Activated CD4-positive, alpha-beta T cell treated with anti-CD3 and anti-CD28 coated beads, Interleukin-2, amount 10 ng/mL, durations not matched to agents 7 days and 5 days (primary cell): ENCODE measurements around the gene NEK5. TPM values are rescaled to one million over a fixed set of nuclear protein-coding genes. Genes with fewer than 3 reads are reported as not detected.

ENCODE experiments used
- CTCF ChIA-PET: fragments of 350-600 bp; sonication (Branson Sonifier 250); formaldehyde crosslinking; loops from one replicate; lab custom pipeline; 2021; ENCODE audit warnings: antibody characterized with exemption; lab: Charles Lee
- POLR2A ChIA-PET: fragments of 350-600 bp; sonication (Branson Sonifier 250); formaldehyde crosslinking; loops from one replicate; lab custom pipeline; 2021; ENCODE audit warnings: antibody characterized with exemption; lab: Charles Lee
- DNase-seq: peaks from one replicate; pipeline ENCODE4 v3.0.0-alpha.2; 2020
- H3K27ac Mint-ChIP-seq: one replicate; pipeline ENCODE4 v1.8.0; 2021; ENCODE audit warnings: mild to moderate bottlenecking, moderate library complexity, mixed read lengths
- H3K27me3 Mint-ChIP-seq: one replicate; pipeline ENCODE4 v1.8.0; 2021; ENCODE audit warnings: mixed read lengths
- H3K36me3 Mint-ChIP-seq: one replicate; pipeline ENCODE4 v1.8.0; 2021; ENCODE audit warnings: low read depth, mixed read lengths
- H3K4me1 Mint-ChIP-seq: one replicate; pipeline ENCODE4 v1.8.0; 2021; ENCODE audit warnings: mixed read lengths
- H3K4me3 Mint-ChIP-seq: one replicate; pipeline ENCODE4 v1.8.0; 2021; ENCODE audit warnings: mild to moderate bottlenecking, moderate library complexity, mixed read lengths
- H3K9me3 Mint-ChIP-seq: one replicate; pipeline ENCODE4 v1.8.0; 2021; ENCODE audit warnings: mixed read lengths
- total RNA-seq, 2 experiments: library from RNA; stranded (reverse); gene quantifications; one replicate each; pipeline ENCODE4 v1.2.3, GENCODE V29; 2021

The NEK5 gene
- total RNA-seq, 2 experiments from 2014 or later = not detected

GRCh38 chr13:52162279-52163101 lies 33.6 kb upstream of the NEK5 start:
- no peak for DNase-seq
- POLR2A ChIA-PET = no interaction called here
- Mint-ChIP-seq H3K27ac (no peak overlapping the region), H3K9me3 (no peaks in the 10 kb centered on the region), H3K36me3 (peaks cover 10% of the 10 kb centered on the region), H3K27me3 (no peaks in the 10 kb centered on the region), H3K4me1 (peaks cover 43% of the 10 kb centered on the region), H3K4me3 (no peak overlapping the region)
- CTCF ChIA-PET = interaction anchor here (0.6 to 4.0 kb wide), 2 partner anchors 11 to 51 kb away, joined by 5 to 14 read pairs; no protein-coding TSS in a partner anchor

- no peaks in the 10 kb centered on the region for H3K9me3 Mint-ChIP-seq
- H3K36me3 Mint-ChIP-seq = peaks cover 4% of the 10 kb centered on the region
- DNase-seq = no peak
- H3K4me1 Mint-ChIP-seq = peaks cover 52% of the 10 kb centered on the region
- no peaks in the 10 kb centered on the region for H3K27me3 Mint-ChIP-seq
- no peak overlapping the region for H3K4me3 Mint-ChIP-seq
- ChIA-PET CTCF (interaction anchor here (1.5 to 4.0 kb wide), 2 partner anchors 9 to 13 kb away, joined by 5 to 14 read pairs; no protein-coding TSS in a partner anchor), POLR2A (no interaction called here)
- H3K27ac Mint-ChIP-seq = no peak overlapping the region
These were observed 32.3 kb upstream of the NEK5 start for GRCh38 chr13:52161181-52161646.

GRCh38 chr13:52160506-52160905 lies 31.6 kb upstream of the NEK5 start:
- ChIA-PET CTCF (interaction anchor here (0.8 to 4.0 kb wide), 4 partner anchors 10 to 30 kb away, joined by 3 to 14 read pairs (median 6); no protein-coding TSS in a partner anchor), POLR2A (no interaction called here)
- no peaks in the 10 kb centered on the region for H3K27me3 Mint-ChIP-seq
- peaks cover 1% of the 10 kb centered on the region for H3K36me3 Mint-ChIP-seq
- peaks cover 52% of the 10 kb centered on the region for H3K4me1 Mint-ChIP-seq
- no peaks in the 10 kb centered on the region for H3K9me3 Mint-ChIP-seq
- no peak for DNase-seq
- peak overlapping the region; percentile 58 for H3K27ac Mint-ChIP-seq
- H3K4me3 Mint-ChIP-seq = no peak overlapping the region

- DNase-seq = no peak
- ChIA-PET POLR2A (no interaction called here), CTCF (interaction anchor here (0.7 to 4.0 kb wide), 6 partner anchors 10 to 43 kb away, joined by 3 to 14 read pairs (median 4); no protein-coding TSS in a partner anchor)
- Mint-ChIP-seq H3K9me3 (no peaks in the 10 kb centered on the region), H3K4me3 (peak overlapping the region; percentile 82), H3K27me3 (no peaks in the 10 kb centered on the region), H3K27ac (peak overlapping the region; percentile 83), H3K4me1 (peaks cover 52% of the 10 kb centered on the region), H3K36me3 (no peaks in the 10 kb centered on the region)
These were observed 31.2 kb upstream of the NEK5 start for GRCh38 chr13:52160053-52160452.

GRCh38 chr13:52159159-52159982 lies 30.5 kb upstream of the NEK5 start, which contains the start of gene NEK3:
Gene NEK3, minus strand, starts transcription at chr13:52159597. Its CDS starts 3,406 bp downstream, at chr13:52156191.
- POLR2A ChIA-PET = no interaction called here
- no peaks in the 10 kb centered on the region for H3K9me3 Mint-ChIP-seq
- H3K27ac Mint-ChIP-seq = peak within 1 kb of the TSS; percentile 91
- H3K4me1 Mint-ChIP-seq = peaks cover 52% of the 10 kb centered on the region
- DNase-seq = peak; percentile 66
- H3K4me3 Mint-ChIP-seq = peak within 1 kb of the TSS; percentile 82
- CTCF ChIA-PET = interaction anchor here (0.7 to 4.0 kb wide), 4 partner anchors 11 to 44 kb away, joined by 3 to 14 read pairs (median 4); no protein-coding TSS in a partner anchor
- H3K27me3 Mint-ChIP-seq = no peaks in the 10 kb centered on the region
- H3K36me3 Mint-ChIP-seq = no peaks in the 10 kb centered on the region

- Mint-ChIP-seq H3K36me3 (no peaks in the 10 kb centered on the region), H3K27ac (peak overlapping the region; percentile 91), H3K9me3 (no peaks in the 10 kb centered on the region), H3K27me3 (no peaks in the 10 kb centered on the region), H3K4me1 (peaks cover 52% of the 10 kb centered on the region), H3K4me3 (peak overlapping the region; percentile 82)
- POLR2A ChIA-PET = no interaction called here
- CTCF ChIA-PET = no interaction called here
- no peak for DNase-seq
These were observed 29.8 kb upstream of the NEK5 start for GRCh38 chr13:52158629-52159158.

GRCh38 chr13:52156724-52157261 lies 27.9 kb upstream of the NEK5 start:
- Mint-ChIP-seq H3K4me3 (no peak overlapping the region), H3K27ac (no peak overlapping the region), H3K9me3 (no peaks in the 10 kb centered on the region), H3K27me3 (no peaks in the 10 kb centered on the region), H3K4me1 (peaks cover 38% of the 10 kb centered on the region), H3K36me3 (no peaks in the 10 kb centered on the region)
- ChIA-PET CTCF (no interaction called here), POLR2A (no interaction called here)
- no peak for DNase-seq

GRCh38 chr13:52155177-52155576 lies 26.3 kb upstream of the NEK5 start:
- Mint-ChIP-seq H3K27me3 (no peaks in the 10 kb centered on the region), H3K36me3 (peaks cover 3% of the 10 kb centered on the region), H3K4me1 (peaks cover 29% of the 10 kb centered on the region), H3K4me3 (no peak overlapping the region), H3K9me3 (no peaks in the 10 kb centered on the region), H3K27ac (no peak overlapping the region)
- ChIA-PET CTCF (interaction anchor here (0.6 to 1.1 kb wide), 5 partner anchors 9 to 541 kb away, joined by 3 to 5 read pairs (median 3); no protein-coding TSS in a partner anchor), POLR2A (no interaction called here)
- no peak for DNase-seq

- ChIA-PET CTCF (no interaction called here), POLR2A (no interaction called here)
- no peak overlapping the region for H3K4me3 Mint-ChIP-seq
- no peaks in the 10 kb centered on the region for H3K27me3 Mint-ChIP-seq
- H3K36me3 Mint-ChIP-seq = peaks cover 13% of the 10 kb centered on the region
- no peak for DNase-seq
- peaks cover 4% of the 10 kb centered on the region for H3K9me3 Mint-ChIP-seq
- H3K4me1 Mint-ChIP-seq = no peaks in the 10 kb centered on the region
- H3K27ac Mint-ChIP-seq = no peak overlapping the region
These were observed 18.4 kb upstream of the NEK5 start for GRCh38 chr13:52147225-52147624.

- H3K9me3 Mint-ChIP-seq = no peaks in the 10 kb centered on the region
- no peaks in the 10 kb centered on the region for H3K27me3 Mint-ChIP-seq
- CTCF ChIA-PET = interaction anchor here (0.6 kb wide), 1 partner anchor 14 kb away, joined by 3 read pairs; no protein-coding TSS in a partner anchor
- POLR2A ChIA-PET = no interaction called here
- no peaks in the 10 kb centered on the region for H3K4me1 Mint-ChIP-seq
- H3K4me3 Mint-ChIP-seq = no peak overlapping the region
- no peak overlapping the region for H3K27ac Mint-ChIP-seq
- DNase-seq = no peak
- H3K36me3 Mint-ChIP-seq = peaks cover 1% of the 10 kb centered on the region
These were observed 12.4 kb upstream of the NEK5 start for GRCh38 chr13:52141299-52141698.

GRCh38 chr13:52137489-52137888 lies 8.6 kb upstream of the NEK5 start:
- DNase-seq = no peak
- Mint-ChIP-seq H3K4me1 (no peaks in the 10 kb centered on the region), H3K4me3 (no peak overlapping the region), H3K36me3 (no peaks in the 10 kb centered on the region), H3K27ac (no peak overlapping the region), H3K9me3 (no peaks in the 10 kb centered on the region), H3K27me3 (no peaks in the 10 kb centered on the region)
- ChIA-PET CTCF (no interaction called here), POLR2A (no interaction called here)

GRCh38 chr13:52136763-52137162 lies 7.9 kb upstream of the NEK5 start:
- no peak for DNase-seq
- Mint-ChIP-seq H3K4me3 (no peak overlapping the region), H3K9me3 (no peaks in the 10 kb centered on the region), H3K36me3 (no peaks in the 10 kb centered on the region), H3K27ac (no peak overlapping the region), H3K27me3 (no peaks in the 10 kb centered on the region), H3K4me1 (no peaks in the 10 kb centered on the region)
- ChIA-PET POLR2A (no interaction called here), CTCF (interaction anchor here (0.7 kb wide), 1 partner anchor 10 kb away, joined by 3 read pairs; no protein-coding TSS in a partner anchor)
